ENCODE measurements around the gene SCLT1.

DNA sequence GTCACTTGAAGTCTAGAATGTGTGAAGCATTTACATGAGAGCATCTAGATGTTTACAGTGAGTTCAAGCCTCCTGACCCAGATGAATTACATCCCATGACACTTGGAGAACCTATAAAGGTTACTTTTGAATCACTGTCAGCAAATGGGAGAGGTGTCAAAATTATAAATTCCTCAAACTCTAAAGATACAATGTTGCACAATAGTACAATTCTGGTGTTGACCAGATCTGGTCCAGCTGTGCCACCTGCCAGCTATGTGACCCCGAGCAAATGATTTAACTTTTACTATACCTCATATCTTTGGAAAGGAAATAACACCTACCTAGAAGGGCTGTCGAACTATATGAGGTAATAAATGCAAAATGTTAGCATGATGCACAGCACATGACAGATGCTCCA is 214.1 kb downstream of the SCLT1 start:
- TF ChIP-seq ZNF274 (IDR thresholded peaks at IDR 0.05; ENCODE audit: low read depth, low read length) (no peak), SUZ12 (IDR thresholded peaks at IDR 0.05; ENCODE audit: extremely low read depth, insufficient read depth, insufficient read length) (no peak)

Measured in NT2/D1 (cell line).